GM12891 (cell line): Measurements from ENCODE around the gene GRK6.

Experiments
- PAX5 ChIP-seq: IDR thresholded peaks from 2 replicates; pipeline ENCODE4 v1.6.1; 2011; ENCODE audit warnings: low read length, moderate library complexity, mild to moderate bottlenecking; ENCODE audit not compliant: insufficient read depth, severe bottlenecking
- POLR2A ChIP-seq: IDR thresholded peaks from 2 replicates; pipeline ENCODE4 v1.6.1; 2011; ENCODE audit warnings: low read depth, low read length, control low read depth
- POLR2AphosphoS5 ChIP-seq: IDR thresholded peaks from 2 replicates; pipeline ENCODE4 v1.6.1; 2011; ENCODE audit warnings: low read depth, low read length, control low read depth
- POU2F2 ChIP-seq: IDR thresholded peaks from 2 replicates; pipeline ENCODE4 v1.6.1; 2011; ENCODE audit warnings: low read depth, mild to moderate bottlenecking, control low read depth, low read length, moderate library complexity
- SPI1 ChIP-seq: IDR thresholded peaks from 2 replicates; pipeline ENCODE4 v1.6.1; 2011; ENCODE audit warnings: low read depth, low read length, control low read depth
- TAF1 ChIP-seq: IDR thresholded peaks from 2 replicates; pipeline ENCODE4 v1.6.1; 2011; ENCODE audit warnings: low read depth, low read length, control low read depth

DNA sequence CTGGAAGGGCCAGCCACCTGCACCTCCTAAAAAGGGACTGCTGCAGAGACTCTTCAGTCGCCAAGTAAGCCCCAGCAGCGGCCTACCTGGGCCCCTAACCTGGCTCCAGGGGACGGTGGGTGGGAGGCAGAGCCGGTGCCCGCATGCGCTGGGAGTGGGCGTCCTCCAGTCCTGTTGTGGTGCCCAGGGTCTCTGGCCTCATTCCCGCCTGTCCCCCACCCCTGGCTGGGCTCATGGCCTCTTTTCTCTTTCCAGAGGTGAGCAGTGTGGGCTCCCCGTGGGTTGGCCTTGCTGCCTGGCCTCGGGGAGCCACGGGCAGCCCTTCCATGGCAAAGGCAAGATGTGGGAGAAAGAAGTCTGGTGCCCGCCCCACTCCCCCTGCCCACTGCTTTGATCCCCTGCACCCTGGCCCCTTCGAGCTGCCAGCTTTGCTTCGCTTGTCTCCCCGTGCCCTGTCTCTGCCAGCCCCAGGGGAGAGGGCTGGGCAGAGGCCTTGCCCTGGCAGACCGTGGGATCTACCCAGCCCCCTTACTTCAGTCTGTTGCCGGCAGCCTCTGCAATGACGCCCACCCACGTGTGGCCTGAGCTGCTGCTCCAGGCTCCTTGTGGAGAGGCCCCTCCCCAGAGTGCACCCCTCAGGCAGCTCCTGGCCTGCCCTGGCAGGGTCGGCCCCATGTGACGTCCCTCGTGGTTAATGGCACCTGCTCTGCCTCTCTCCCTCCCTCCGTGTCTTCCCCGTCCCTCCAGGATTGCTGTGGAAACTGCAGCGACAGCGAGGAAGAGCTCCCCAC is 14.7 kb downstream of the GRK6 start:
- TF ChIP-seq POLR2A (peak; percentile 13; the same call in 1 of the 2 replicates), POLR2AphosphoS5 (no peak), POU2F2 (no peak), TAF1 (no peak), SPI1 (no peak), PAX5 (no peak)
